Loucy (cell line): ENCODE results near the gene STEAP4.

Experiments
- H2AFZ ChIP-seq: fragments of 200-600 bp; sonication (generic); 2 replicates; pipeline ENCODE4 v1.6.0; 2016; ENCODE audit warnings: antibody characterized with exemption, mild to moderate bottlenecking, low read length, moderate library complexity
- H3F3A ChIP-seq: fragments of 200-600 bp; 2 replicates; pipeline ENCODE4 v1.6.0; 2016; ENCODE audit warnings: antibody characterized with exemption, low read depth, mild to moderate bottlenecking
- H3K27me3 ChIP-seq: fragments of 200-600 bp; sonication (generic); 2 replicates; pipeline ENCODE4 v1.6.1; 2014; ENCODE audit warnings: low read length, mild to moderate bottlenecking; ENCODE audit not compliant: insufficient read depth, poor library complexity, severe bottlenecking
- H3K36me3 ChIP-seq: fragments of 200-600 bp; sonication (generic); 2 replicates; pipeline ENCODE4 v1.6.1; 2016; ENCODE audit warnings: low read length; ENCODE audit not compliant: insufficient read depth
- H3K4me1 ChIP-seq: fragments of 200-600 bp; sonication (generic); 2 replicates; pipeline ENCODE4 v1.5.1; 2014; ENCODE audit warnings: low read length, mild to moderate bottlenecking; ENCODE audit not compliant: insufficient read depth, poor library complexity, severe bottlenecking
- H3K4me2 ChIP-seq: fragments of 200-600 bp; sonication (generic); 2 replicates; pipeline ENCODE4 v1.6.0; 2014; ENCODE audit warnings: antibody characterized with exemption, low read length, low read depth, mild to moderate bottlenecking; ENCODE audit not compliant: poor library complexity, severe bottlenecking
- H3K4me3 ChIP-seq: fragments of 200-600 bp; sonication (generic); 2 replicates; pipeline ENCODE4 v1.5.1; 2014; ENCODE audit warnings: low read length, mild to moderate bottlenecking, mixed read lengths; ENCODE audit not compliant: poor library complexity, severe bottlenecking
- H3K79me2 ChIP-seq: fragments of 200-600 bp; sonication (generic); 2 replicates; pipeline ENCODE4 v1.6.1; 2014; ENCODE audit warnings: low read length; ENCODE audit not compliant: insufficient read depth
- H3K9ac ChIP-seq: fragments of 200-600 bp; sonication (generic); 2 replicates; pipeline ENCODE4 v1.6.0; 2014; ENCODE audit warnings: mild to moderate bottlenecking, low read depth, low read length, moderate library complexity; ENCODE audit not compliant: poor library complexity, severe bottlenecking
- H3K9me2 ChIP-seq: fragments of 200-600 bp; sonication (generic); replicated peaks from 2 replicates; pipeline ENCODE4 v1.6.1; 2016; ENCODE audit warnings: low read depth, low read length, mixed read lengths
- H3K9me3 ChIP-seq: fragments of 200-600 bp; sonication (generic); 2 replicates; pipeline ENCODE4 v1.6.1; 2014; ENCODE audit warnings: mild to moderate bottlenecking, antibody characterized with exemption, low read length, low read depth; ENCODE audit not compliant: insufficient read depth
- H4K20me1 ChIP-seq: fragments of 200-600 bp; sonication (generic); 2 replicates; pipeline ENCODE4 v1.6.0; 2014; ENCODE audit warnings: antibody characterized with exemption, low read length, mild to moderate bottlenecking; ENCODE audit not compliant: insufficient read depth, poor library complexity, severe bottlenecking
- CTCF ChIP-seq: fragments of 200-600 bp; sonication (generic); conservative IDR thresholded peaks from 2 replicates; pipeline ENCODE4 v1.5.1; 2014; ENCODE audit warnings: mild to moderate bottlenecking, antibody characterized with exemption, low read length
- EZH2phosphoT487 ChIP-seq: fragments of 200-600 bp; IDR thresholded peaks from 2 replicates; pipeline ENCODE4 v1.6.1; 2018; ENCODE audit warnings: antibody characterized with exemption, mild to moderate bottlenecking, moderate library complexity, borderline replicate concordance

Gene STEAP4

GRCh38 chr7:88347517-88347916 is 40.8 kb upstream of the STEAP4 start:
- Histone ChIP-seq H3K79me2 (no peaks in the 10 kb centered on the region), H2AFZ (no peak overlapping the region), H3K36me3 (no peaks in the 10 kb centered on the region), H4K20me1 (no peaks in the 10 kb centered on the region), H3K27me3 (no peaks in the 10 kb centered on the region), H3K4me1 (no peaks in the 10 kb centered on the region), H3K4me3 (no peak overlapping the region), H3K9me2 (no peaks in the 10 kb centered on the region), H3K9me3 (no peaks in the 10 kb centered on the region), H3K4me2 (no peak overlapping the region), H3F3A (no peaks in the 10 kb centered on the region), H3K9ac (no peak overlapping the region)
- TF ChIP-seq EZH2phosphoT487 = no peak
- no peak for TF ChIP-seq CTCF

- H3K4me1 ChIP-seq = no peaks in the 10 kb centered on the region
Observed at GRCh38 chr7:88347090-88347489, 40.4 kb upstream of the STEAP4 start.

GRCh38 chr7:88346357-88346756 is 39.7 kb upstream of the STEAP4 start:
- no peaks in the 10 kb centered on the region for H3K36me3 ChIP-seq
- no peaks in the 10 kb centered on the region for H3K4me1 ChIP-seq
- H3K79me2 ChIP-seq = no peaks in the 10 kb centered on the region
- no peaks in the 10 kb centered on the region for H3F3A ChIP-seq
- no peaks in the 10 kb centered on the region for H3K27me3 ChIP-seq
- no peaks in the 10 kb centered on the region for H3K9me3 ChIP-seq
- no peak overlapping the region for H3K9ac ChIP-seq
- TF ChIP-seq EZH2phosphoT487 = no peak
- TF ChIP-seq CTCF = no peak
- no peaks in the 10 kb centered on the region for H4K20me1 ChIP-seq
- no peak overlapping the region for H3K4me3 ChIP-seq
- no peaks in the 10 kb centered on the region for H3K9me2 ChIP-seq
- H2AFZ ChIP-seq = no peak overlapping the region
- H3K4me2 ChIP-seq = no peak overlapping the region

More at GRCh38 chr7:88347090-88347489, 40.4 kb upstream of the STEAP4 start:
- no peaks in the 10 kb centered on the region for H3K9me2 ChIP-seq
- H3K27me3 ChIP-seq = no peaks in the 10 kb centered on the region
- H3K79me2 ChIP-seq = no peaks in the 10 kb centered on the region
- H3K9me3 ChIP-seq = no peaks in the 10 kb centered on the region
- H3K9ac ChIP-seq = no peak overlapping the region
- H2AFZ ChIP-seq = no peak overlapping the region
- no peaks in the 10 kb centered on the region for H4K20me1 ChIP-seq
- TF ChIP-seq EZH2phosphoT487 (no peak), CTCF (no peak)
- H3K36me3 ChIP-seq = no peaks in the 10 kb centered on the region
- no peak overlapping the region for H3K4me3 ChIP-seq
- H3F3A ChIP-seq = no peaks in the 10 kb centered on the region
- no peak overlapping the region for H3K4me2 ChIP-seq
